Effector CD4-positive, alpha-beta T cell (primary cell): Measurements from ENCODE around the gene FEN1.

ENCODE experiments used
- DNase-seq: peaks from one replicate; pipeline ENCODE4 v3.0.0-alpha.2; 2020

FEN1 gene

GRCh38 chr11:61846362-61847020, 53.8 kb downstream of the FEN1 start:
- no peak for DNase-seq
